ENCODE data around the gene CCN5. TPM values are rescaled to one million over a fixed set of nuclear protein-coding genes. Genes with fewer than 3 reads are reported as not detected.
"Not testable (repeated sequence)": the region's sequence is repeated elsewhere in the genome, so short reads cannot be mapped to it uniquely, and the experiment has no call there.

The CCN5 gene
- 1.1 TPM for total RNA-seq

- ATAC-seq, result peak; percentile 93
These were observed at the start of gene CCN5 for GRCh38 chr20:44714701-44715498. Gene CCN5, plus strand, starts transcription at chr20:44715369. Its CDS starts 22 bp downstream, at chr20:44715391.

GRCh38 chr20:44666066-44666465 is 49.1 kb upstream of the CCN5 start:
- ATAC-seq (no peak), DNase-seq (ENCODE audit: low spot score) (no peak)

More at GRCh38 chr20:44714701-44715498, at the start of gene CCN5:
- peak; percentile 78 for DNase-seq (ENCODE audit: low spot score)

GRCh38 chr20:44670851-44671250 is 44.3 kb upstream of the CCN5 start:
- DNase-seq (ENCODE audit: low spot score); ATAC-seq: not testable (repeated sequence)

DNA sequence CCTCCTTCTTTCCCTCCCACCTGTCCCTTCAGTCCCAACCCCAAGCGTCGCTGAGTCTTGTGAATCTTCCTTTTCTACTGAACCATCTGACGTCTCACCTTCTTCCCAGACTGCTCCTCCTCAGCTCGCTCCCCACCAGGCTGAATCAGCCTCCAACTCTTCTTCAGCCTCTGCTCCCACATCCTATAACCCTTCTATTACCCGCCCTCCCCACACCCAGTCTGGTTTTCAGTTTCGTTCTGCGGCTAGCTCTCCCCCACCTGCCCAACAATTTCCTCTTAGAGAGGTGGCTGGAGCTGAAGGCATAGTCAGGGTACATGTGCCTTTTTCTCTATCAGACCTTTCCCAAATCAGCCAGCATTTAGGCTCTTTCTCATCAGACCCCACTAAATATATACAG is 43.6 kb upstream of the CCN5 start:
- not testable (repeated sequence) for DNase-seq (ENCODE audit: low spot score)

GRCh38 chr20:44672318-44672902 is 42.8 kb upstream of the CCN5 start:
- DNase-seq (ENCODE audit: low spot score); ATAC-seq: not testable (repeated sequence)

More for the DNA sequence above, 43.6 kb upstream of the CCN5 start:
- ATAC-seq, result not testable (repeated sequence)

GRCh38 chr20:44678242-44678641 is 36.9 kb upstream of the CCN5 start:
- DNase-seq (ENCODE audit: low spot score) (no peak), ATAC-seq (no peak)

GRCh38 chr20:44678990-44679611 is 36.1 kb upstream of the CCN5 start:
- ATAC-seq (no peak), DNase-seq (ENCODE audit: low spot score) (no peak)

- DNase-seq (ENCODE audit: low spot score) (no peak), ATAC-seq (no peak)
These were observed 33.2 kb upstream of the CCN5 start for GRCh38 chr20:44681796-44682566.

DNA sequence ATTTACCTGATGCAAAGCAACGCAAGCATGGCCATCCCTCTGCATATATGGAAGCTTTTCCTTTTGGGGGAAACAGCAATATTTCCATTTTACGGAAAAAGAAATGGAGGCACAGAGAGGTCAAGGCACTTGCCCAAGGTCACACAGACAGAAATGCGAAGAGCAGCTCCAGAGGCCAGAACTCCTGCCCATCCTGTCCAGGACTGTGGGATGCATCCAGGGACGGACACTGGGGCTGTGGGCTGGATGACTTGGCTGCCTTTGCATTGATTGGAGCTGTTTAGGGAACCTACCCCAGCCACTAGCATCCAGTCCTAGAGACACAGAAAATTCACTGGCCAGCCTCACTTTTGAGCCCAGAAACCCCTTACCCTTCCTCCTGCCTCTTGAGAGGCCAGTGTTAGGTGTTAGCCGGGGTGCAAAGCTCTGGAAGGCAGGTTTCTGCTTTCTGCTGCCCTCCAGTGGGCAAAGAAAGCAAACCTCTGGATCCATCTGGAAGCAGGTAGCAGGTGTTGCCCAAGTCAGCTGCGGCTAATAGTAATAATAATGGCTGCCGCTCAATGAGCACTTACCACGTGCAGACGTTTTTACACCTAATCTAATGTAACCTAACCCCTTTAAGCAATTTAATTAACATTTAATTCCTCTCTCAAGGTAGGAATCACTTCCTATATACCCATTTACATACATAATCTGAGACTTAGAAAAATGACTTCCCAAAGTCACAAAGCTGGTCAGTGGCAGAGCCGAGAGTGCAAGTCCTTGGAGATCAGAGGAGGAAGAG is 31.7 kb upstream of the CCN5 start:
- DNase-seq (ENCODE audit: low spot score) (peak; percentile 58), ATAC-seq (peak; percentile 78)

DNA sequence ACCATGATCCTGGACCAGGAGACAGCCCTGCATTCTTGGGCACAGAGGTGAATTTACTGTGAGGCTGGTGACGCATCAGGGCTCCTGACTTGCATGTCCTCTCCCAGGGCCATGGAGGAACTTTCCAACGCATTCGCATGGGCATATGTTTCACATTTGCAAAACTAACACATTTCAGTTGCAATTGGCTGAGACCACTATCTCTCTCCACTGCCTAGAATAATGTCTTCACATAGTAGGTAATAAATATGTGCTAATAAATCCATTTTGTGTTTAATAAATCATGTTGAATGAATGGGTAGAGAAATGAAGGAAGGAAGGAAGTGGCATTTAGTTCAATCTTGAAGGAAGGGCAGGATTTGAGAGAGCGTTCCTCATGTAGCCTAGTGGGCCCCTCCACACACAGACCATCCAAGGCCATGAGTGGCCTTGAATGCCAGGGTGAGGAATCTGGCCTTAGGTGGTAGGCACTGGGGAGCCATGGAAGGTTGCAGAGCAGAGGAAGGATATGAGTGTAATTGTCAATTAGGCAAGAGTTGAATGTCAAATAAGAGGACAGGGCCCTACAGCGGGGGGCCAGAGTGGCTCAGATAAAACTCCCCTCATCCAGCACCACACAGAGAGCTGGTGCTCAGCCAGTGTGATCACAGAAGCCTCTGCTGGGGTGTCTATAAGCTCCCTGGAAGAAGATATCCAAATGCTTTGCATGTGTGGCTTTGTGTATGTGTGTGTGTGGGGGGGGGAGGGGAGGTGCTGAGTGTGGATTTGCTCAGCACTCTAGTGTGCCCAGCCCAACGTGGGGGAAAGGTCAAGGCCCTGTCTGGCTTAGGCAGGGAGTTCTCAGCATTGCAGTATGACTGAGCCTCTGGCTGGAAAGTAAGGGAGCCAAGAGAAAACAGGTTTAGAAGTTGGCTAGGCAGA is 30.9 kb upstream of the CCN5 start:
- DNase-seq (ENCODE audit: low spot score) (peak; percentile 57), ATAC-seq (peak; percentile 82)

DNA sequence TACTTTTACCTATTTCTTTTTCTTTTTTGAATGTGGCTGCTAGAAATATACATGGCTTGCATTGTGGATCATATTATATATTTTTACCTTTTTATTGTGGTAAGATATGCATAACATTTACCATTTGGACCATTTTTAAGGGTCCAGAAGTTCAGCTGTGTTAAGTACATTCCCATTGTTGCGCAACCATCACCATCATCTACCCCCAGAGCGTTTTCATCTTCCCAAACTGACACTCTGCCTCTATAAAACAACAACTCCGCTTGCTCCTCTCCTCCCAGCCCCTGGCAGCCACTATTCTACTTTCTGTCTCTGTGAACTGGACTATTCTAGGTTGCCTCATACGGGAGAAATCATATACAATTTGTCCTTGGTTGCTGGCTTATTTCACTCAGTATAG is 28.2 kb upstream of the CCN5 start:
- DNase-seq (ENCODE audit: low spot score) (no peak), ATAC-seq (no peak)

DNA sequence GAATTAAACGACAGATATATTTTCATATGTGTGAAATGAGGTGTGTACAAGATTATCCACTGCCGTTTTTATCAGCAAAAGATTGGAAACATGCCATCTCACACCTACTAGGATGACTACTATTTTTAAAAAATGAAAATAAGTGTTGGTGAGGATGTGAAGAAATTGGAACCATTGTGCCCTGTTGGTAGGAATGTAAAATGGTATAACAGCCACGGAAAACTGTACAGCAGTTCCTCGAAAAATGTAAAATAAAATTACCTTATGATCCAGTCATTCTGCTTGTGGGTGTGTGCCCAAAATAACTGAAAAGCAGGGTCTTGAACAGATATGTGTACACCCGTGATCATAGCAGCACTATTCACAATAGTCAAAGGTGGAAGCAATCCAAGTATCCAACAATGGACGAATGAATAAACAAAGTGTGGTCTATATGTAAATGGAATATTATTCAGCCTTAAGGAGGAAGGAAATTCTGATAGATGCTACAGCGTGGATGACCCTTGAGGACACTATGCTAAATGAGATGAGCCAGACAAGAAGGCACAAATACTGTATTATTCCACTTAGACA is 27.0 kb upstream of the CCN5 start:
- DNase-seq (ENCODE audit: low spot score) (no peak), ATAC-seq (no peak)

GRCh38 chr20:44689809-44690208 is 25.4 kb upstream of the CCN5 start:
- no peak for DNase-seq (ENCODE audit: low spot score)

GRCh38 chr20:44690781-44691423 is 24.3 kb upstream of the CCN5 start:
- no peak for ATAC-seq
- no peak for DNase-seq (ENCODE audit: low spot score)

More at GRCh38 chr20:44689809-44690208, 25.4 kb upstream of the CCN5 start:
- ATAC-seq, result no peak

- ATAC-seq, result no peak
- no peak for DNase-seq (ENCODE audit: low spot score)
These were observed 23.4 kb upstream of the CCN5 start for GRCh38 chr20:44691424-44692423.

- peak; percentile 52 for ATAC-seq
- DNase-seq (ENCODE audit: low spot score), result no peak
These were observed 22.2 kb upstream of the CCN5 start for GRCh38 chr20:44692932-44693480.

- no peak for DNase-seq (ENCODE audit: low spot score)
- ATAC-seq, result no peak
These were observed 21.5 kb upstream of the CCN5 start for GRCh38 chr20:44693627-44694026.

Measured in left lobe of liver (tissue), 2 donors.